ENCODE data around the gene WIPF1.

WIPF1 gene

DNA sequence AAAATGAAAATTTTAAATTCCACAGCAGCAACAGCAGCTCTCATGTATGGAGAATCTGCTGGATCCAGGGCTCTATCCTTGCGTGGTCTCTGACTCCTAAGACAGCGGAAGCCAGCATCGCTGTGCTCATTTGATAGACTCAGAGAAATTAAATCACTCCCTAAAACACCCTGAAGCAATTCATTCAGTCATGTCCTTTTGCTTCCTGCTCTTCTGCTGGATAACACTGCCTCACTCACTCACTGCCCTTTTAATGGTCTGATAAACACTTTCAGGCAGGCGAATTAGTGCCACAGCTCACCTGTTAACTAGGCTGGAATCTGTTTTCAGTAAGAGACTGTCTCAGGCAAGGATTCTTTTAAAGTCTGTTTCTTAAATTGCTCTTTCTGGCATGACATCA, 10.0 kb downstream of the WIPF1 start:
- Histone ChIP-seq H3K36me3 (replicated peaks in 1 of 2; ENCODE audit: control insufficient read depth in 2 of 2, insufficient read depth in 2 of 2, low read length in 2 of 2) (peaks cover 2 to 26% of the 10 kb centered on the region in 2 donors), H4K8ac (ENCODE audit: low read depth, low read length) (no peak overlapping the region), H2AK5ac (ENCODE audit: low read depth, low read length) (no peak overlapping the region), H4K91ac (ENCODE audit: low read depth, low read length, poor library complexity) (no peak overlapping the region), H3K4me2 (ENCODE audit: insufficient read depth, low read length, poor library complexity, severe bottlenecking) (no peak overlapping the region), H3K4me3 (ENCODE audit: low read length in 2 of 2) (no peak overlapping the region), H3K4ac (ENCODE audit: low read length) (no peak overlapping the region), H3K27ac (replicated peaks; ENCODE audit: low read length) (no peak overlapping the region), H3K9ac (ENCODE audit: low read depth, low read length, poor library complexity) (no peak overlapping the region), H2BK120ac (ENCODE audit: low read depth, low read length) (no peak overlapping the region), H3K27me3 (ENCODE audit: control insufficient read depth in 3 of 3, insufficient read depth in 3 of 3, low read depth in 1 of 3, low read length in 3 of 3) (no peaks in the 10 kb centered on the region), H2BK12ac (ENCODE audit: low read length) (no peak overlapping the region), H3K79me1 (ENCODE audit: low read depth, low read length) (no peaks in the 10 kb centered on the region), H2BK15ac (ENCODE audit: low read length) (no peak overlapping the region), H2BK5ac (ENCODE audit: low read length) (no peak overlapping the region), H3K23ac (ENCODE audit: low read depth, low read length, poor library complexity) (no peak overlapping the region), H3K4me1 (ENCODE audit: control insufficient read depth in 2 of 2, insufficient read depth in 1 of 2, low read depth in 1 of 2, low read length in 2 of 2) (peaks cover 7 to 10% of the 10 kb centered on the region in 2 donors), H3K14ac (ENCODE audit: low read length) (no peak overlapping the region), H3K18ac (ENCODE audit: low read length) (no peak overlapping the region), H2AFZ (ENCODE audit: low read length) (no peak overlapping the region), H3K9me3 (replicated peaks in 1 of 2; ENCODE audit: control insufficient read depth in 2 of 2, insufficient read depth in 1 of 2, low read depth in 1 of 2, low read length in 2 of 2) (no peaks in the 10 kb centered on the region)
- WGBS, 2 donors (ENCODE audit: extremely low coverage in 2 of 2, insufficient read length in 2 of 2, insufficient replicate concordance in 1 of 2) = no CpG with 5 or more reads among the region's 4 CpGs
- DNase-seq (ENCODE audit: low spot score) = no peak

DNA sequence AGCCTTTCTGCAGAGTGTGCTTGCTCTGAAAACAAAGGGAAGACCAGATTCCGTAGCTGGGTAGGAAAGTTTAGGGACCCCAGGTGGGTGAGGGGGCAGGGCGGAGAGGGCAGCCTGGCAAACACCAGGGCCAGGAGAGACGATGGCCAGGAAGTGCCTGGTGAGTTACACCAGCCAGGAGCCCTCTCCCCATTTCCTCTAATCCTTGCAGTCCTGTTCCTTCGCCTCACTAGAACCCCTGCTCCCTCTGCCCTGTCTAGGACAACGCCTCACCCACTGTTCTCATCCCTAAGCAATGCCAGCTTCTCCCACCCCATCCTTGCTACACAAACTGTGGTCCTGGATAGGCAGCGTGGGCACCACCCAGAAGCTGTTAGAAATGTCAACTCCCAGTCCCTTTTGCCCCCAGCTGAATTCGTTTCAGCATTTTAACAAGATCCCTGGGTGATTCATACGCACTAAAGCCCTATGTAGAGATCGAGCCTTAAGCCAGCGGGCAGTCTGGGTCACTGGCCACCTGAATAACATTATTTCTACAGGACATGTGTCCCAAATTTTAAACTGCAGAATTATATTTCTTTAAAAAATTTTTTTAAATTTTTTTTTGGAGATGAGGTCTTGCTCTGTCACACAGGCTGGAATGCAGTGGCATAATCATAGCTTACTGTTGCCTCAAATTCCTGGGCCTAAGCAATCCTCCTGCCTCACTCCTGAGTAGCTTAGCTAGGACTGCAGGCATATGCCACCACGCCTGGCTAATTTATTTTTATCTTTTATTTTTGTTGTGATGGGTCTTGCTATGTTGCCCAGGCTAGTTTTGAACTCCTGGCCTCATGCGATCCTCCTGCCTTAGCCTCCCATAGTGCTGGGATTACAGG, 10.9 kb downstream of the WIPF1 start:
- no peak overlapping the region for H3K27ac ChIP-seq (replicated peaks; ENCODE audit: low read length)

DNA sequence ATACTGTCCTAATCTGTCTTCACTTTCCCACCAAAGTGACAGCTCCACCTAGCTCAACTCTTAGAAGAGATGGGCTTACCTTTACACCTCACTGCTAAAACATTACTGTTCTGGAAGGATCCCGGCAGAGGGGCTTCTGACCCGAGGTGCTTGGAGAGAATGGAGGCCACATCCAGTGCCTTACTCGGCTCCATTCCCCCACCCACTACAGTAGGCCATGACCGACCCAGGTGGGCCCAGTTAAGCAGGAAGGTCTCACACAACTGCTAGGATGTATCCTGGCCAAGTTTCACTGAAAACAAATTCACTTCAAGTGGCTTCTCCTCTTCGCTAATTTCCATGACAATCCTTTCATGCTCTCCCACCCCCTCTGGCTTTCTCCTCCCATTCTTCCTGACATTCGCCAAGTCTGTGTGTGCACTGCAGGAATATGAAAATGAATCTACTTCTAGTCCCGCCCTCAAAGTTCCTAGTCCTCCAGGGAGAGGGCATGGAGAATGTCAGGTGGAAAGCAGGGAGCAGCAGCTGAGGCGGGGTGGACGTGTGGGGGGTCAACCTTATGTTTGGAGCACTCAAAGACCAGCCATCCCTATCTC, 11.8 kb downstream of the WIPF1 start:
- no peaks in the 10 kb centered on the region for H3K79me1 ChIP-seq (ENCODE audit: low read depth, low read length)
- DNase-seq (ENCODE audit: low spot score) = no peak
- no peak overlapping the region for H3K27ac ChIP-seq (replicated peaks; ENCODE audit: low read length)
- H2BK15ac ChIP-seq (ENCODE audit: low read length) = no peak overlapping the region
- H3K23ac ChIP-seq (ENCODE audit: low read depth, low read length, poor library complexity) = no peak overlapping the region
- H3K9ac ChIP-seq (ENCODE audit: low read depth, low read length, poor library complexity) = no peak overlapping the region
- no peak overlapping the region for H3K4ac ChIP-seq (ENCODE audit: low read length)
- no CpG with 5 or more reads among the region's 9 CpGs for WGBS, 2 donors (ENCODE audit: extremely low coverage in 2 of 2, insufficient read length in 2 of 2, insufficient replicate concordance in 1 of 2)
- H3K4me3 ChIP-seq (ENCODE audit: low read length in 2 of 2) = no peak overlapping the region
- no peak overlapping the region for H2AK5ac ChIP-seq (ENCODE audit: low read depth, low read length)
- H3K4me1 ChIP-seq (ENCODE audit: control insufficient read depth in 2 of 2, insufficient read depth in 1 of 2, low read depth in 1 of 2, low read length in 2 of 2) = peaks cover 7 to 10% of the 10 kb centered on the region in 2 donors
- H3K27me3 ChIP-seq (ENCODE audit: control insufficient read depth in 3 of 3, insufficient read depth in 3 of 3, low read depth in 1 of 3, low read length in 3 of 3) = no peaks in the 10 kb centered on the region
- no peak overlapping the region for H2AFZ ChIP-seq (ENCODE audit: low read length)
- H2BK5ac ChIP-seq (ENCODE audit: low read length) = no peak overlapping the region
- no peak overlapping the region for H4K91ac ChIP-seq (ENCODE audit: low read depth, low read length, poor library complexity)
- H2BK12ac ChIP-seq (ENCODE audit: low read length) = no peak overlapping the region
- no peaks in the 10 kb centered on the region for H3K9me3 ChIP-seq (replicated peaks in 1 of 2; ENCODE audit: control insufficient read depth in 2 of 2, insufficient read depth in 1 of 2, low read depth in 1 of 2, low read length in 2 of 2)
- no peak overlapping the region for H3K14ac ChIP-seq (ENCODE audit: low read length)
- H3K36me3 ChIP-seq (replicated peaks in 1 of 2; ENCODE audit: control insufficient read depth in 2 of 2, insufficient read depth in 2 of 2, low read length in 2 of 2) = peaks cover 2 to 40% of the 10 kb centered on the region in 2 donors
- H3K18ac ChIP-seq (ENCODE audit: low read length) = no peak overlapping the region
- H2BK120ac ChIP-seq (ENCODE audit: low read depth, low read length) = no peak overlapping the region
- H3K4me2 ChIP-seq (ENCODE audit: insufficient read depth, low read length, poor library complexity, severe bottlenecking) = no peak overlapping the region
- no peak overlapping the region for H4K8ac ChIP-seq (ENCODE audit: low read depth, low read length)

More for the DNA sequence above, 10.9 kb downstream of the WIPF1 start:
- Histone ChIP-seq H2BK120ac (ENCODE audit: low read depth, low read length) (no peak overlapping the region), H3K9me3 (replicated peaks in 1 of 2; ENCODE audit: control insufficient read depth in 2 of 2, insufficient read depth in 1 of 2, low read depth in 1 of 2, low read length in 2 of 2) (no peaks in the 10 kb centered on the region), H3K18ac (ENCODE audit: low read length) (no peak overlapping the region), H2AK5ac (ENCODE audit: low read depth, low read length) (no peak overlapping the region), H3K4me3 (ENCODE audit: low read length in 2 of 2) (no peak overlapping the region), H3K4me1 (ENCODE audit: control insufficient read depth in 2 of 2, insufficient read depth in 1 of 2, low read depth in 1 of 2, low read length in 2 of 2) (peaks cover 7 to 10% of the 10 kb centered on the region in 2 donors), H3K36me3 (replicated peaks in 1 of 2; ENCODE audit: control insufficient read depth in 2 of 2, insufficient read depth in 2 of 2, low read length in 2 of 2) (peaks cover 2 to 31% of the 10 kb centered on the region in 2 donors), H3K14ac (ENCODE audit: low read length) (no peak overlapping the region), H3K27me3 (ENCODE audit: control insufficient read depth in 3 of 3, insufficient read depth in 3 of 3, low read depth in 1 of 3, low read length in 3 of 3) (no peaks in the 10 kb centered on the region), H4K91ac (ENCODE audit: low read depth, low read length, poor library complexity) (no peak overlapping the region), H3K4me2 (ENCODE audit: insufficient read depth, low read length, poor library complexity, severe bottlenecking) (no peak overlapping the region), H3K9ac (ENCODE audit: low read depth, low read length, poor library complexity) (no peak overlapping the region), H2AFZ (ENCODE audit: low read length) (no peak overlapping the region), H3K23ac (ENCODE audit: low read depth, low read length, poor library complexity) (no peak overlapping the region), H3K4ac (ENCODE audit: low read length) (no peak overlapping the region), H2BK12ac (ENCODE audit: low read length) (no peak overlapping the region), H4K8ac (ENCODE audit: low read depth, low read length) (no peak overlapping the region), H3K79me1 (ENCODE audit: low read depth, low read length) (no peaks in the 10 kb centered on the region), H2BK5ac (ENCODE audit: low read length) (no peak overlapping the region), H2BK15ac (ENCODE audit: low read length) (no peak overlapping the region)
- no CpG with 5 or more reads among the region's 12 CpGs for WGBS, 2 donors (ENCODE audit: extremely low coverage in 2 of 2, insufficient read length in 2 of 2, insufficient replicate concordance in 1 of 2)
- DNase-seq (ENCODE audit: low spot score) = no peak

DNA sequence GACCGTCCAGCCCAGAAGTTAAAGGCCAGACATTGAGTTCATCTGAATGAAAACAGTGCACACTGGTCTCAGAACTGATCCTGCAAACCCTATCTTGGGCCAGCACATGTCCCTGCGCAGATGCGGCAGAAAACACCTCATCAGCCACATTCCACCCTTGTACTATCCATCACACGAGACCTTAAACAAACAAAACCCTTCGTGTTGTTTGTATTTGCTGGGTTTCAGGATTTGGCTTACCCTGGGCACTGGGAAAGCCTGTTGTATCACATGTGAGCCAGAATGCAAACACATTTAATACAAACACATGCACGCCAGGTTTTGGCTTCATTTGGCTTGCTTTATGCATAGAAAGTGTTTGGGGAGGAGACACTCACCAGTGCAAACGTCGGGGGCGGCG, 12.5 kb downstream of the WIPF1 start:
- H3K9ac ChIP-seq (ENCODE audit: low read depth, low read length, poor library complexity) = no peak overlapping the region
- no peak overlapping the region for H2BK12ac ChIP-seq (ENCODE audit: low read length)
- no peak overlapping the region for H3K4me2 ChIP-seq (ENCODE audit: insufficient read depth, low read length, poor library complexity, severe bottlenecking)
- H2AK5ac ChIP-seq (ENCODE audit: low read depth, low read length) = no peak overlapping the region
- H3K27me3 ChIP-seq (ENCODE audit: control insufficient read depth in 3 of 3, insufficient read depth in 3 of 3, low read depth in 1 of 3, low read length in 3 of 3) = no peaks in the 10 kb centered on the region
- H3K18ac ChIP-seq (ENCODE audit: low read length) = no peak overlapping the region
- no peak overlapping the region for H3K27ac ChIP-seq (replicated peaks; ENCODE audit: low read length)
- H3K23ac ChIP-seq (ENCODE audit: low read depth, low read length, poor library complexity) = no peak overlapping the region
- no peak overlapping the region for H2BK15ac ChIP-seq (ENCODE audit: low read length)
- H4K8ac ChIP-seq (ENCODE audit: low read depth, low read length) = no peak overlapping the region
- H3K9me3 ChIP-seq (replicated peaks in 1 of 2; ENCODE audit: control insufficient read depth in 2 of 2, insufficient read depth in 1 of 2, low read depth in 1 of 2, low read length in 2 of 2) = no peaks in the 10 kb centered on the region
- no CpG with 5 or more reads among the region's 10 CpGs for WGBS, 2 donors (ENCODE audit: extremely low coverage in 2 of 2, insufficient read length in 2 of 2, insufficient replicate concordance in 1 of 2)
- no peak overlapping the region for H2BK120ac ChIP-seq (ENCODE audit: low read depth, low read length)
- no peak overlapping the region for H3K14ac ChIP-seq (ENCODE audit: low read length)
- no peak overlapping the region for H4K91ac ChIP-seq (ENCODE audit: low read depth, low read length, poor library complexity)
- peaks cover 7 to 10% of the 10 kb centered on the region in 2 donors for H3K4me1 ChIP-seq (ENCODE audit: control insufficient read depth in 2 of 2, insufficient read depth in 1 of 2, low read depth in 1 of 2, low read length in 2 of 2)
- no peak overlapping the region for H2BK5ac ChIP-seq (ENCODE audit: low read length)
- DNase-seq (ENCODE audit: low spot score) = no peak
- H2AFZ ChIP-seq (ENCODE audit: low read length) = no peak overlapping the region
- H3K79me1 ChIP-seq (ENCODE audit: low read depth, low read length) = no peaks in the 10 kb centered on the region
- no peak overlapping the region for H3K4ac ChIP-seq (ENCODE audit: low read length)
- peaks cover 2 to 46% of the 10 kb centered on the region in 2 donors for H3K36me3 ChIP-seq (replicated peaks in 1 of 2; ENCODE audit: control insufficient read depth in 2 of 2, insufficient read depth in 2 of 2, low read length in 2 of 2)
- no peak overlapping the region for H3K4me3 ChIP-seq (ENCODE audit: low read length in 2 of 2)

Data from neuronal stem cell (in vitro differentiated cells).